ENCODE measurements around the gene MYO5A.
"Not testable (repeated sequence)": the region's sequence is repeated elsewhere in the genome, so short reads cannot be mapped to it uniquely, and the experiment has no call there.

MYO5A gene

GRCh38 chr15:52495125-52495524 is 33.6 kb downstream of the MYO5A start:
- no peak for DNase-seq (ENCODE audit: low read depth, low spot score)
- H3K4me3 ChIP-seq (ENCODE audit: low read depth, low read length), result no peak overlapping the region
- in situ Hi-C loops (cut with HindIII; ENCODE audit: low sequenced_read_pairs), result no loop called here
- no peak for TF ChIP-seq CTCF (IDR thresholded peaks at IDR 0.05; ENCODE audit: low read depth, low read length)

GRCh38 chr15:52493968-52494367 is 34.7 kb downstream of the MYO5A start:
- no peak for DNase-seq (ENCODE audit: low read depth, low spot score)
- in situ Hi-C loops (cut with HindIII; ENCODE audit: low sequenced_read_pairs), result no loop called here
- H3K4me3 ChIP-seq (ENCODE audit: low read depth, low read length), result no peak overlapping the region
- TF ChIP-seq CTCF (IDR thresholded peaks at IDR 0.05; ENCODE audit: low read depth, low read length), result no peak

- in situ Hi-C loops (cut with HindIII; ENCODE audit: low sequenced_read_pairs), result no loop called here
- no peak for TF ChIP-seq CTCF (IDR thresholded peaks at IDR 0.05; ENCODE audit: low read depth, low read length)
- no peak overlapping the region for H3K4me3 ChIP-seq (ENCODE audit: low read depth, low read length)
- no peak for DNase-seq (ENCODE audit: low read depth, low spot score)
Observed at GRCh38 chr15:52492132-52492531, 36.5 kb downstream of the MYO5A start.

GRCh38 chr15:52491472-52491871 is 37.2 kb downstream of the MYO5A start:
- no peak for TF ChIP-seq CTCF (IDR thresholded peaks at IDR 0.05; ENCODE audit: low read depth, low read length)
- no peak overlapping the region for H3K4me3 ChIP-seq (ENCODE audit: low read depth, low read length)
- in situ Hi-C loops (cut with HindIII; ENCODE audit: low sequenced_read_pairs), result no loop called here
- DNase-seq (ENCODE audit: low read depth, low spot score), result peak; percentile 22

GRCh38 chr15:52489430-52489829 is 39.2 kb downstream of the MYO5A start:
- H3K4me3 ChIP-seq (ENCODE audit: low read depth, low read length); in situ Hi-C loops (cut with HindIII; ENCODE audit: low sequenced_read_pairs); DNase-seq (ENCODE audit: low read depth, low spot score): not testable (repeated sequence)

GRCh38 chr15:52488830-52489229 is 39.9 kb downstream of the MYO5A start:
- in situ Hi-C loops (cut with HindIII; ENCODE audit: low sequenced_read_pairs), result no loop called here
- no peak for DNase-seq (ENCODE audit: low read depth, low spot score)
- TF ChIP-seq CTCF (IDR thresholded peaks at IDR 0.05; ENCODE audit: low read depth, low read length), result no peak
- no peak overlapping the region for H3K4me3 ChIP-seq (ENCODE audit: low read depth, low read length)

- in situ Hi-C loops (cut with HindIII; ENCODE audit: low sequenced_read_pairs), result no loop called here
- peak; percentile 24 for DNase-seq (ENCODE audit: low read depth, low spot score)
- no peak overlapping the region for H3K4me3 ChIP-seq (ENCODE audit: low read depth, low read length)
- TF ChIP-seq CTCF (IDR thresholded peaks at IDR 0.05; ENCODE audit: low read depth, low read length), result no peak
Observed at GRCh38 chr15:52486003-52486996, 42.4 kb downstream of the MYO5A start.

Data from astrocyte of the spinal cord (primary cell).